HG03045 (cell line): ENCODE results near the gene FAM25A.
"Not testable (repeated sequence)": the region's sequence is repeated elsewhere in the genome, so short reads cannot be mapped to it uniquely, and the experiment has no call there.

ENCODE experiments used
- ATAC-seq: cut with Tn5 transposase; IDR thresholded peaks from one replicate; pipeline ENCODE4 v1.9.1; 2021; ENCODE audit warnings: mild to moderate bottlenecking, moderate library complexity; ENCODE audit not compliant: unreplicated experiment

Gene FAM25A

GRCh38 chr10:87020056-87020455 is at the start of gene FAM25A:
Gene FAM25A, plus strand, starts transcription at chr10:87020294. Its CDS starts 31 bp downstream, at chr10:87020325.
- not testable (repeated sequence) for ATAC-seq

- no peak for ATAC-seq
Measured at GRCh38 chr10:86970982-86971231, 49.2 kb upstream of the FAM25A start.

- ATAC-seq = peak; percentile 78
Measured at GRCh38 chr10:86971232-86971991, 48.7 kb upstream of the FAM25A start.

GRCh38 chr10:86972613-86973380 is 47.3 kb upstream of the FAM25A start:
- no peak for ATAC-seq

- ATAC-seq = no peak
Measured at GRCh38 chr10:86974484-86974883, 45.6 kb upstream of the FAM25A start.

- no peak for ATAC-seq
Measured at GRCh38 chr10:86976362-86977056, 43.6 kb upstream of the FAM25A start.

GRCh38 chr10:86978457-86978856 is 41.6 kb upstream of the FAM25A start:
- not testable (repeated sequence) for ATAC-seq

- no peak for ATAC-seq
Measured at GRCh38 chr10:86979296-86979818, 40.7 kb upstream of the FAM25A start.

GRCh38 chr10:86979977-86980448 is 40.1 kb upstream of the FAM25A start:
- no peak for ATAC-seq

- not testable (repeated sequence) for ATAC-seq
Measured at GRCh38 chr10:86981020-86981419, 39.1 kb upstream of the FAM25A start.

GRCh38 chr10:86981716-86982115 is 38.4 kb upstream of the FAM25A start:
- no peak for ATAC-seq

- ATAC-seq = not testable (repeated sequence)
Measured at GRCh38 chr10:86984498-86984897, 35.6 kb upstream of the FAM25A start.

- ATAC-seq = no peak
Measured at GRCh38 chr10:86988520-86988919, 31.6 kb upstream of the FAM25A start.

GRCh38 chr10:86991362-86991761 is 28.7 kb upstream of the FAM25A start:
- ATAC-seq = not testable (repeated sequence)

- ATAC-seq = no peak
Measured at GRCh38 chr10:86992456-86992855, 27.6 kb upstream of the FAM25A start.

GRCh38 chr10:86992929-86993328 is 27.2 kb upstream of the FAM25A start:
- no peak for ATAC-seq

GRCh38 chr10:86999802-87000403 is 20.2 kb upstream of the FAM25A start:
- ATAC-seq = not testable (repeated sequence)

GRCh38 chr10:87000491-87000890 is 19.6 kb upstream of the FAM25A start:
- ATAC-seq = no peak

- ATAC-seq = not testable (repeated sequence)
Measured at GRCh38 chr10:87007124-87007523, 13.0 kb upstream of the FAM25A start.

GRCh38 chr10:87007674-87008073 is 12.4 kb upstream of the FAM25A start:
- not testable (repeated sequence) for ATAC-seq

GRCh38 chr10:87008303-87008702 is 11.8 kb upstream of the FAM25A start:
- ATAC-seq = not testable (repeated sequence)
